Endothelial cell of hepatic sinusoid (primary cell): ENCODE results near the gene RHEB.

Source experiments
- in situ Hi-C: cut with HindIII; loops from 2 replicates; pipeline ENCODE4 v1.10.0; 2017; ENCODE audit warnings: low sequenced_read_pairs

RHEB gene

DNA sequence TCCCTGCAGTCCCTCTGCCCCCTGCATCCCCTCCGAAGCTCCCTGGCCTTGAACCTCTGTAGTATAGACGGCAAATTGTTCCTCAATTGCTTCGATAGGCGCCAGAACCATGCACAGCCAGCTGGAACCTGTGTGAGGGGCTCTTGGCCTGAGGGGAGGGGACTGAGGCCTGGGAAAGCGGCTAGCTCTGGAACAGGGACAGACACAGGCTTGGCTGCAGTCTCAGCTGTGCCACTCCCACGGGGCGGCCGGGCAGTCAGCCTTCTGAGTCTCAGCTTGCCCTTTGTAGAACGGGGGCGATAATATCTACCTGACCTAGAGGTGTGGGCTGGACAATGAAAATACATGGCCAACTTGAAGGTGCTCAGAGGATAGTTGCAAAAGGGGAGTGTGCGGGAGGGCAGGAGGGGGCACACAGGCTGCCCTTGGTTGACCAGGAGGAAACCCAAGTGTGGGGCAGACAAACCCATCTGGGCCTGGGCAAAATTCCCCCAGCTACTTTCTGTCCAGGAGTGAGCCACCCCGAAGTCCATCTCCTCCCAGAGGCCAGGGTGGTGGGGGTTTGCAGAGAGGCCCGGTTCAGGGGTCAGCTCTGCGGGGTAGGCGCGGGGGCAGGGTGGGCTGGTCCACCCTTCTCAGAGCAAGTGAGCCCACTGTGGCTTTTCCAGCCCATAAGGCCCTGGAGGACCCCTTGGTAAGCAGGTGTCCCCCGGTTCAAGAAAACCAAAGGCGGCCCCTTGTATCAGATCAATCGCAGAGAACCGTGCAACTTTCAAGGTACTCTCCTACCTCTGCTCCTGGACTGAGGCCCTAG, 84.4 kb downstream of the RHEB start:
- in situ Hi-C loops: no loop called here

- in situ Hi-C loops: no loop called here
Measured at GRCh38 chr7:151434549-151434948, 85.1 kb downstream of the RHEB start.

- in situ Hi-C loops: no loop called here
Measured at GRCh38 chr7:151433721-151434400, 85.8 kb downstream of the RHEB start.

DNA sequence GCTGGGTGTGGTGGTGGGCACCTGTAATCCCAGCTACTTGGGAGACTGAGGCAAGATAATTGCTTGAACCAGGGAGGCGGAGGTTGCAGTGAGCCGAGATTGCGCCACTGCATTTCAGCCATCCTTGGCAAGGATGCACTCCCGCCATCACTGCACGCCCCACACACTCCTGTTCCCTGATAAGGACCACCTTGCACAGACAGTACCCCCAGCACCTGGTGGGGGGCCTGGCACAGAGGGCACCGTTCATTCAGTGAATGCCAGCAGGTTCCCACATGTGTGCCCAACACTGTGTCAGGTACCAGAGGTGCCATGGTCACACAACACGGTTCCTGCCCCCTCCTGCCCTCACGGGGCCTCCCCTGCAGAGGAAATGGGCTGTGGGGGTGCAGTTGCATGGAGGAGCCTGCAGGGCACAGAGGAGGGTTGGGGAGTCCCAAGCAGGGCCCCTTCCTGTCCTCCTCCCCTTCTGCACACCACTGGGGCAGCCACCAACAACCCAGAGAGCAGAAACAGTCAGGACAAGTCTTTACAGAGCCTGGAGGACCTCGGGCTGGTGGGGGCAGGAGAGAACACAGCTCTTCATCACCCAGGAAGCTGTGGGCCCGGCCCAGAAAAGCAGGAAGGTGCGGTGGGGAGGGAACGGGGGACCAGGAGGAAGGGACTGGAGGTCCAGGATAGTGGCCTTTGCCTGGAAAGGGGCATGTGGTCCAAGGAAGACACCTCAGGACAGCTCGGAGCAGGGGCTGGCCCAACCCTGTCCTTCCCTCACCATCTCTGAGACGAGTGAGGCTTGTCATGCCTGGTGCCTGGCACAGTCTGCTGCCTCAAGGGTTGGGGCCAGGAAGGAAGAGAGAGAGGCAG, 86.8 kb downstream of the RHEB start:
- in situ Hi-C loops: no loop called here

GRCh38 chr7:151431768-151432311, 87.9 kb downstream of the RHEB start:
- in situ Hi-C loops: no loop called here

GRCh38 chr7:151431281-151431767, 88.4 kb downstream of the RHEB start:
- in situ Hi-C loops: no loop called here

DNA sequence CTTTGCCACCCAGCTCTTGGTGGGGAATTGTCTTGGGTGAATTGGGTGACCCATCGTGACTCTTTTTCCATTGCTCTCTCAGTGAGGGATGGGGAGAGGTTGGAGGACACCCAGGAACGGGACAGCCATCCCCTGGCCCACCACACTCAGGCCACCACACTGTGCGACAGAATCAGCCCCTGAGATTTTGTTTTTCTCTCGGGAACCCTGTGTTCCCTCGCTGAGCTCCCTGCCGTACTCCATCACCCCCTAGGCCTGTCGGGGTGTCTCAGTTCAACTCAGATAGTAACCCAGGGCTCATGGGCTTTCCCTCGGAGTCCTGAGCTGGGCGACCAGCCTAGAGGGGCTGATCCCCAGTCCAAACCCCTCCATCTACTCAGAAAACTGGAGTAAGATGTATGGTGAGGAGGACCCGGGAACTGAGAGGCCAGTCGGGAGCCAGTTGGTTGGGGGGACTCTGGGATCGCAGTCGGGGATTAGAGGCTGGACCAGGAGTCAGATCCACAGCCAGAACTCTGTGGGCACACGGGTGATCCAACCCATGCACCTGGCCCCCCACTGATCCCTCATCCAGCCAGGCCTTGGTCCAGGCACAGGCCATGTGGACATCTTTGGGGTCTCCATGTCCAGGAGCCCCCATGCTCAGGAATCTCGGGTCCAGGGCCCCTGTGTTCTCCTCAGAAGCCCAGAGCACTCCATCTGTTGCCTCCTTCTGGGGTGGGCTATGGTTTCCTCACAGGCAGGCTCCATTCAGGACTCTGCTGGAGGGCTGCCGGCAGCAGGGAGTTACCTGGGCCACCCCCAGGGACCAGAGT, 89.1 kb downstream of the RHEB start:
- in situ Hi-C loops: no loop called here

DNA sequence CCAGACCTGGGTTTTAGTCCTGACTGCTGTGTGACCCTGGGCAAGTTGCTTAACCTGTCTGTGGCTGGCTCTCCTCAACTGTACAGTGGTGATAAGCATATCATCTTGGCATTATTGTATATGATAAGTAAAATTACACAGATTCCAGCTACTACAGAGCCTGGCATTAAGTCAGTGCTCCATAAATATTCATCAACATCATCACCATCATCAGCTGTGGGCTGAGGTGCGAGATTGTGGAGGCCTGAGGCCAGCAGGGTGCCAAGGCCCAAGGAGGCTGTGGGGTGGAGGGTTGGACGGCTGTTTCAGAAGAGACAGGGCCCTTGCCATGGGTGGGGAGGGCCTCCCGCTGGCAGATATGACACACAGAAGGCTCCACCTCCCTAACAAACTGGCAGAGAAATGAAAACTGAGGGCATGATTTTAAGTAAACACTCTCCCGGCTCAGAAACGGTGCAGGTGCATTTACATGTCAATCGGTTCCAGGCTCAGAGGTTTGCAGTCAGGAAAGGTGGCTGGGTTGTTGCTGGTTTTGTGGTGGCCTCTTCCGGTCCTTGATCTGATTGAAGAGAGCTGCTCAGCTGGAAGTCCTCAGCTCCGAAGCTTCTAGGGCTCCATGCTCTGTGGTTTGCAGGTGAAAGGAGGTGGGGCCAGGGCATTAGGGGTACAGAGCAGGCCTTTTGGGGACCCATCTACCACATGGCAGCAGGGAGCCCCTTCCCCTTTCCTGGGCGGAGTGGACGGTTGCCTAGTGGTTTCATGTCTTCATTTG, 89.9 kb downstream of the RHEB start:
- in situ Hi-C loops: no loop called here

GRCh38 chr7:151429237-151429559, 90.5 kb downstream of the RHEB start:
- in situ Hi-C loops: no loop called here

GRCh38 chr7:151428378-151429236, 91.1 kb downstream of the RHEB start:
- in situ Hi-C loops: no loop called here

- in situ Hi-C loops: no loop called here
Measured at GRCh38 chr7:151427705-151428377, 91.9 kb downstream of the RHEB start.

DNA sequence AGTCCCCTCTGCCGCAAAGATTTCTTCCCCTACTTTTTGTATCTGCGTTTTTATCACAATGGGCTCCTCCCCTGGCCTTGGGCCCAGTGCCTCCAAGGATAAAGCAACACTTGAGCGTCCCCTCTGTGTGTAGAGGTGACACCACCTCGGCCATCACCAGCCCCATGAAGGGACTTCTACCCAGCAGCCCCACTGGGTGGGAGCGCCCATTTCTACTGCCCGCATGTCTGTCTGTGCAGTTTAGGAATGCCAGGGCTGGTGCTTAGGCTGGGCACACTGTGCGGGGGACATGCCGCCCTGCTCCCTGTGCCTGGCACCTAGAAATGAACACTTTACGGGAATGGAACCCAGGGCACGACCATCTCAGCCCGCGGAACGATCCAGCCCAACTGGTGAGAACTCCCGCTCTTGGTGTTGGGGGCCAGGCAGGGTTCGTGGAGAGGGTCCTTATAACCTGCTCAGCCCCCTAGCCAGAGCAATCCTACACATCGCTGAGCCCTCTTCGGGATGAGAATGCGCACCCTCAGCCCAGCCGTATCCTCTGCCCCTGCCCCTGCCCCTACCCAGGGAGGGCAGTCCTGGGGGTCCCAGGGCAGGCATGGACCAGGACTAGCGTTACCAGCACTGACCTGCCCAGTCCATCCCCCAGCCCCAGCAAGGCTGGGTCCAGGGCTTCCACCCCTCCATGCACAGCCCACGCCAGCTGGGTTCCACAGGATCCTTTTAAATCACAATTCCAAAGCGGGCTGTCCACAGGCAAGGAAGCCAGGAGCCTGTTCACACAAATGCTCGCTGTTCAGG, 92.6 kb downstream of the RHEB start:
- in situ Hi-C loops: no loop called here

- in situ Hi-C loops: no loop called here
Measured at GRCh38 chr7:151426441-151426903, 93.2 kb downstream of the RHEB start.

DNA sequence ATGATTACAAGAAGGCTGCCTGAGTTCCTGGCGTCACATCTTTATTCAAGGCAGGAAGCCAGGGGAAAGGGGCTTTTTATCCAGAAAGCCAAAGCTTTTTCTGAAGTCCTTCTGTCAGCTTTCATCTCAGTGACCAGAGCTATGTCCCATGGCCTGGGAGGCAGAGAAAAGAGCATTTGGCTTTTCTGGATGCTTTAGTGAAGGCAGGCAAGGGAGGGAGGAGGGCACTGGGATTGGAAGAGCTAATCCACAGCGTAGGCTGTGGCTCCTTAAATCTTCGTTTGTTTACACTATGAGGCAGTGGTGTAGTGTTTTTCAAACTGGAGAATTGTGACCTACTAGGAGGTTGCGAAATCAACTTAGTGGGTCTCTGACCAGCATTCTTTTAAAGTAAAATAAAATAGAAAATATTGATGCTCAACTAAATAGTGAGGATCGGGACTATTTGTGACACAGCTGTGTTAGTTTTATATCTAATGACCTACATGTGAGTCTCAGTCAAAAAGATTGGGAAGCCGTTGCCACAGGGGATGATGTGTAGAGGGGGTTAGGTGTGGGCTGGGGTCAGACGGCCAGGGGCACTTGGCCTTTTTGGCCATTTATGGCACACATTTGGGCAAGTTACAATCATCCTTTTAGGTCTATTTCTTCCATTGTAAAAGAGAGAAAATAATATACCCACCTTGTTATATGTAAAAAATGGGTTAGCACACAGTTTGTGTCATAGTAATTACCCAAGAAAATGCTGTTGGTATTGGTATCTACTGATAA, 93.8 kb downstream of the RHEB start:
- in situ Hi-C loops: no loop called here

- in situ Hi-C loops: no loop called here
Measured at GRCh38 chr7:151424799-151425198, 94.9 kb downstream of the RHEB start.

DNA sequence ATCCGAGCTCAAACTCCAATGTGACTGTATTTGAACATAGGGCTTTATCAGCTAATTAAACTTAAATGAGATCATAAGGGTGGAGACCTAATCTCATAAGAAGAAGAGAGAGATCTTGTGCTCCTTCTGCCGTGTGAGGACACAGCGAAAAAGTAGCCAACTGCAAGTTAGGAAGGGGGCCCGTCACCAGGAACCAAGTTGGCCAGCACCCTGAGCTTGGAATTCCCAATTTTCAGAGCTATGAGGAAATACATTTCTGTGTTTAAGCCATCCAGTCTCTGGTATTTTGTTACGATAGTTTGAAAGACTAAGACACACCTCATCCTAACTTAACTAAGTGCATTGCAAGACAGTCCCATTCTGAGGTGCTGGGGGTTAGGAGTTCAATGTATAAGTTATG, 95.8 kb downstream of the RHEB start:
- in situ Hi-C loops: no loop called here
